ENCODE results near the gene ACSL4.
"Not testable (repeated sequence)": the region's sequence is repeated elsewhere in the genome, so short reads cannot be mapped to it uniquely, and the experiment has no call there.

Gene ACSL4

GRCh38 chrX:109687903-109688302 lies 45.2 kb downstream of the ACSL4 start:
- Histone ChIP-seq H3K4me1 (ENCODE audit: control insufficient read depth, insufficient read depth, low read length) (no peaks in the 10 kb centered on the region), H3K4me3 (ENCODE audit: low read length) (no peak overlapping the region)

GRCh38 chrX:109685656-109686078 lies 47.4 kb downstream of the ACSL4 start:
- no peak overlapping the region for H3K9ac ChIP-seq (ENCODE audit: low read length)
- no peaks in the 10 kb centered on the region for H3K36me3 ChIP-seq (ENCODE audit: control insufficient read depth, insufficient read depth, low read length)
- H3K4me1 ChIP-seq (ENCODE audit: control insufficient read depth, insufficient read depth, low read length): no peaks in the 10 kb centered on the region
- no peak overlapping the region for H3K4me3 ChIP-seq (ENCODE audit: low read length)
- H3K27me3 ChIP-seq (ENCODE audit: control insufficient read depth, insufficient read depth, low read length): no peaks in the 10 kb centered on the region
- H3K27ac ChIP-seq (ENCODE audit: low read depth, low read length): no peak overlapping the region

More at GRCh38 chrX:109687903-109688302, 45.2 kb downstream of the ACSL4 start:
- Histone ChIP-seq H3K27me3 (ENCODE audit: control insufficient read depth, insufficient read depth, low read length) (no peaks in the 10 kb centered on the region), H3K9ac (ENCODE audit: low read length) (no peak overlapping the region), H3K36me3 (ENCODE audit: control insufficient read depth, insufficient read depth, low read length) (no peaks in the 10 kb centered on the region), H3K27ac (ENCODE audit: low read depth, low read length) (no peak overlapping the region)

- Histone ChIP-seq H3K27ac (ENCODE audit: low read depth, low read length) (no peak overlapping the region), H3K9ac (ENCODE audit: low read length) (no peak overlapping the region), H3K4me1 (ENCODE audit: control insufficient read depth, insufficient read depth, low read length) (no peaks in the 10 kb centered on the region), H3K27me3 (ENCODE audit: control insufficient read depth, insufficient read depth, low read length) (no peaks in the 10 kb centered on the region), H3K36me3 (ENCODE audit: control insufficient read depth, insufficient read depth, low read length) (no peaks in the 10 kb centered on the region), H3K4me3 (ENCODE audit: low read length) (no peak overlapping the region)
Observed at GRCh38 chrX:109684136-109684535, 48.9 kb downstream of the ACSL4 start.

GRCh38 chrX:109681475-109682081 lies 51.5 kb downstream of the ACSL4 start:
- Histone ChIP-seq H3K4me3 (ENCODE audit: low read length) (no peak overlapping the region), H3K9ac (ENCODE audit: low read length) (no peak overlapping the region), H3K27ac (ENCODE audit: low read depth, low read length) (no peak overlapping the region), H3K27me3 (ENCODE audit: control insufficient read depth, insufficient read depth, low read length) (no peaks in the 10 kb centered on the region), H3K36me3 (ENCODE audit: control insufficient read depth, insufficient read depth, low read length) (no peaks in the 10 kb centered on the region), H3K4me1 (ENCODE audit: control insufficient read depth, insufficient read depth, low read length) (no peaks in the 10 kb centered on the region)

- Histone ChIP-seq H3K4me1 (ENCODE audit: control insufficient read depth, insufficient read depth, low read length) (no peaks in the 10 kb centered on the region), H3K9ac (ENCODE audit: low read length) (no peak overlapping the region), H3K4me3 (ENCODE audit: low read length) (no peak overlapping the region), H3K27me3 (ENCODE audit: control insufficient read depth, insufficient read depth, low read length) (no peaks in the 10 kb centered on the region), H3K27ac (ENCODE audit: low read depth, low read length) (no peak overlapping the region), H3K36me3 (ENCODE audit: control insufficient read depth, insufficient read depth, low read length) (no peaks in the 10 kb centered on the region)
Observed at GRCh38 chrX:109679820-109680219, 53.2 kb downstream of the ACSL4 start.

- Histone ChIP-seq H3K9ac (ENCODE audit: low read length) (no peak overlapping the region), H3K36me3 (ENCODE audit: control insufficient read depth, insufficient read depth, low read length) (no peaks in the 10 kb centered on the region), H3K27me3 (ENCODE audit: control insufficient read depth, insufficient read depth, low read length) (no peaks in the 10 kb centered on the region)
Observed at GRCh38 chrX:109672239-109672638, 60.8 kb downstream of the ACSL4 start.

GRCh38 chrX:109671170-109671569 lies 61.9 kb downstream of the ACSL4 start:
- H3K4me3 ChIP-seq (ENCODE audit: low read length); H3K27ac ChIP-seq (ENCODE audit: low read depth, low read length); H3K4me1 ChIP-seq (ENCODE audit: control insufficient read depth, insufficient read depth, low read length); H3K27me3 ChIP-seq (ENCODE audit: control insufficient read depth, insufficient read depth, low read length); H3K36me3 ChIP-seq (ENCODE audit: control insufficient read depth, insufficient read depth, low read length); H3K9ac ChIP-seq (ENCODE audit: low read length): not testable (repeated sequence)

More at GRCh38 chrX:109672239-109672638, 60.8 kb downstream of the ACSL4 start:
- Histone ChIP-seq H3K4me1 (ENCODE audit: control insufficient read depth, insufficient read depth, low read length) (no peaks in the 10 kb centered on the region), H3K27ac (ENCODE audit: low read depth, low read length) (no peak overlapping the region), H3K4me3 (ENCODE audit: low read length) (no peak overlapping the region)

- Histone ChIP-seq H3K4me1 (ENCODE audit: control insufficient read depth, insufficient read depth, low read length) (no peaks in the 10 kb centered on the region), H3K27ac (ENCODE audit: low read depth, low read length) (no peak overlapping the region), H3K9ac (ENCODE audit: low read length) (no peak overlapping the region), H3K27me3 (ENCODE audit: control insufficient read depth, insufficient read depth, low read length) (no peaks in the 10 kb centered on the region), H3K4me3 (ENCODE audit: low read length) (no peak overlapping the region), H3K36me3 (ENCODE audit: control insufficient read depth, insufficient read depth, low read length) (peaks cover 2% of the 10 kb centered on the region)
Observed at GRCh38 chrX:109667986-109668385, 65.1 kb downstream of the ACSL4 start.

- Histone ChIP-seq H3K27me3 (ENCODE audit: control insufficient read depth, insufficient read depth, low read length) (no peaks in the 10 kb centered on the region), H3K4me3 (ENCODE audit: low read length) (no peak overlapping the region), H3K4me1 (ENCODE audit: control insufficient read depth, insufficient read depth, low read length) (no peaks in the 10 kb centered on the region), H3K36me3 (ENCODE audit: control insufficient read depth, insufficient read depth, low read length) (no peaks in the 10 kb centered on the region), H3K27ac (ENCODE audit: low read depth, low read length) (no peak overlapping the region), H3K9ac (ENCODE audit: low read length) (no peak overlapping the region)
Observed at GRCh38 chrX:109660435-109661143, 72.5 kb downstream of the ACSL4 start.

GRCh38 chrX:109658391-109658790 lies 74.7 kb downstream of the ACSL4 start:
- Histone ChIP-seq H3K4me1 (ENCODE audit: control insufficient read depth, insufficient read depth, low read length) (no peaks in the 10 kb centered on the region), H3K4me3 (ENCODE audit: low read length) (no peak overlapping the region), H3K36me3 (ENCODE audit: control insufficient read depth, insufficient read depth, low read length) (no peaks in the 10 kb centered on the region), H3K27me3 (ENCODE audit: control insufficient read depth, insufficient read depth, low read length) (no peaks in the 10 kb centered on the region), H3K9ac (ENCODE audit: low read length) (no peak overlapping the region), H3K27ac (ENCODE audit: low read depth, low read length) (no peak overlapping the region)

- H3K4me3 ChIP-seq (ENCODE audit: low read length); H3K36me3 ChIP-seq (ENCODE audit: control insufficient read depth, insufficient read depth, low read length); H3K4me1 ChIP-seq (ENCODE audit: control insufficient read depth, insufficient read depth, low read length); H3K27me3 ChIP-seq (ENCODE audit: control insufficient read depth, insufficient read depth, low read length); H3K9ac ChIP-seq (ENCODE audit: low read length); H3K27ac ChIP-seq (ENCODE audit: low read depth, low read length): not testable (repeated sequence)
Observed at GRCh38 chrX:109657364-109657763, 75.7 kb downstream of the ACSL4 start.

- Histone ChIP-seq H3K36me3 (ENCODE audit: control insufficient read depth, insufficient read depth, low read length) (no peaks in the 10 kb centered on the region), H3K4me3 (ENCODE audit: low read length) (no peak overlapping the region), H3K27ac (ENCODE audit: low read depth, low read length) (no peak overlapping the region), H3K4me1 (ENCODE audit: control insufficient read depth, insufficient read depth, low read length) (no peaks in the 10 kb centered on the region), H3K9ac (ENCODE audit: low read length) (no peak overlapping the region), H3K27me3 (ENCODE audit: control insufficient read depth, insufficient read depth, low read length) (no peaks in the 10 kb centered on the region)
Observed at GRCh38 chrX:109656774-109657173, 76.3 kb downstream of the ACSL4 start.

Data from rectal smooth muscle tissue (tissue), 1 donor.